Measurements from ENCODE around the gene NDUFS6.

NDUFS6 gene

DNA sequence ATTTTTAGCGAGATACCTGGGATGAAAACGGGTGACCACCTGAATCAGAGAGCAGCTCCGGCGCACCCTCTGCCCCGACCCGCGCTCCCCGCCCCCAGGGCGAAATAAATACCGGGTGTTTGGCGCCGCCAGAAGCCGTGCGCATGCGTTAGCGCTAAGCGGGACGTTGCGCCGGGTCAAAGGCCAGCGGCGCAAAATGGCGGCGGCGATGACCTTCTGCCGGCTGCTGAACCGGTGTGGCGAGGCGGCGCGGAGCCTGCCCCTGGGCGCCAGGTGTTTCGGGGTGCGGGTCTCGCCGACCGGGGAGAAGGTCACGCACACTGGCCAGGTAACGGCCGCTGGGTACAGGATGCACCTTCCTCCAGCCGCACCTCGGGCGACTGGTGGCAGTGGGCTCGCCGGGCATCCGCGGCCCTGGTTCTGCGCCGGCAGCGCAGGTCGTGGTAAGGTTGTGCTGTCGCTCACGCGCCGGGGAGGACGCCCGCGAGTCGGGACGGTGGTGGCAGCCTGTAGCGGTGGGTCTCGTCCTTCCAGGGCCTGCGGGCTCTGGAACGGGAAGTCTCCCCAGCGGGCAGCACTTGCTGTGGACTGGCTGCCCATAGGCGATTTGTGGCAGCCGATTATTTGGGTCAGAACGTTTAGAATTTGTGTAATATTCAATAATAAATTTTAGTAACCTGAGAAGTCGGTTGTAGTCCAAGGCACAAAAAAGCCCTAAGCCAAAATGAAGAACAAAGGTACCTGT, at the start of gene NDUFS6:
Gene NDUFS6, plus strand, starts transcription at position 186 of the 745 bp plus-strand sequence. Its CDS starts 11 bp downstream, at position 197.
- DNase-seq: no peak

DNA sequence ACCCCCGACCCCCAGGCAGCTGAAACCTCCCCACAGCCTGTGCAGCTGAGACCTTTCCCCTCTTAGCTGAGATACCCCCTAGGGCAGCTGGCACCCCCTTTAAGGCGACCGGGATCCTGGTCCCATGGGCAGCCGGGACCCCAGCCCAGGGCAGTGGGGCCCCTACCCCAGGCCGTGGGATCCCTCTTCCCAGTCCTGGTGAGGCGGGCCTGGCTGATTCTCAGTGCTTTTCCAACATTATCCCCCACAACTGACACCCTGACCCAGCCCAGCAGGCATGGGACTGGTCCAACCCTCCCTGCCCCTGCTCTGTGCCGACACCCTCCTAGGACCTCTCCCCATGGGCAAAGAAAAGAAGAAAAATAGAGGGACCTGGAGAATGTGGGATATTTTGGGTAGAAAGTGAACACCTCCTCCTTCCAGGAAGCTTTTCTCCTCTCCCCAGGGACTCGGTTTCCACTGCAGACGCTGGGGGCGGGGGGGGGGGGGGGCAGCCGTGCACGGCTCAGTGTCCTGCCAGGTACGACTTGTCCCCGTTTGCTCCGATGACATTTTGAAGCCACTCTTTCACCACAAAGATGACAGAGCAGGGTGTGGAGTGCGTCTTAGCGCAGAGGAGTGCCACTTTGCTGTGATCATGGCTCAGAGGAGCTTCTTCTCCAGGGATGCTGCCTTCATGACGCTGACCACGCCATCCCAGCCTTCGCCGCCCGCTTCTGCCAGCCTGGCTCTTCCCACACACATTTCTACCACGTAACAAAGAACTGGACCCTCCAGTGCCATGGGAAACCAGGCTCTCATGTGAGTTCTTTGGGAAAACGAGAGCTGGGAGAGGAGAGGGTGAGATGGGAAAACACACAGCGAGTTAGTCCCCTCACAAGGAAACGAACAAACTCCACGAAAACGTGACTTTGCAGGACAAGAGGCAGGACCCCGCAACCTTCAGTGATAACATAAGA, 49.1 kb upstream of the NDUFS6 start:
- DNase-seq: no peak

GRCh38 chr5:1752881-1753280, 48.3 kb upstream of the NDUFS6 start:
- DNase-seq: no peak

DNA sequence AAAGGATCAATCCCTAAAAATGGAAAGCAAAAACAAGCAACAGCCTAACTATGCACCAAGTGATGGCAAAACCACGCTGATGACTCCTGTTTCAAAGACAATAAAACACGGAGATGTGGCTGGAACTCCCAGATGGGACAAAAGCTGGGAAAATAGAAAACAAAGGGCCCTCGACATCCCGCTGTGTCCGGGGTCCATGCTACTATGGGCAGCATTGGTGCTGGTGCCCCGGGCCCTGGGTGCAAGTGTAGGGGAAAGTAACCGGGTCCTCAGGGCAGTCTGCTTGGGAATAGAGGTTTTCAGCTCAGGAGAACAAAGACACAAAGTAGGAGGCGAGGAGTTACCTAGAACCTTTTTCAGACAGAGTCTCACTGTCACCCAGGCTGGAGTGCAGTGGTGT, 47.7 kb upstream of the NDUFS6 start:
- no peak for DNase-seq

DNA sequence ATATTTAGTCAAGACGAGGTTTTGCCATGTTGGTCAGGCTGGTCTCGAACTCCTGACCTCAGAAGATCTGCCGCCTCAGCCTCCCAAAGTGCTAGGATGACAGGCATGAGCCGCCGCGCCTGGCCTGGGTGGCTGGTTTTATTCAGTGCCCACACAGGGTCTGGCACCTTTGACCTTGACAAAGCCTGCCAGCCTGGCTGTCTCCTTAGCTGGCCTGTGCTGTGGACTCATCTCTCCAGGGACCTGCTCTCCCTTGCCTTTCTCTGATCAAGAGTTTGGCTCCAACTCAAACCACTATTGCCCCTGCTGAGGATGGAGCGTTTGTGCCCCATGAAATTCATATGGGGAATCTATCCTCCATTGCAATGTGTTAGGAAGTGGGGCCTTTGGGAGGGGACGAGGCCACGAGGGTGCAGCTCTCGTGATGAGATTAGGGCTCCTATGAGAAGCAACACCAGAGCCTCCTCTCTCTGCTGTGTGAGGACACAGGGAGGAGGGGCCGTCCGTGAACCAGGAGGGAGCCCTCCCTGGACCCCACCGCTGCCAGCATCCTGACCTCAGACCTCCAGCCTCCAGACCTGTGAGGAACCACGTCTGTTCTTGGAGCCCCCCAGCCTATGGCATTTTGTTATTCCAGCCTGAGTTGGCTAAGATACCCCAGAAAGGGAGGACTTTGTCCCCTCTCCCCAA, 46.5 kb upstream of the NDUFS6 start:
- no peak for DNase-seq

GRCh38 chr5:1755321-1755949, 45.8 kb upstream of the NDUFS6 start:
- no peak for DNase-seq

GRCh38 chr5:1756481-1756880, 44.7 kb upstream of the NDUFS6 start:
- DNase-seq: no peak

- DNase-seq: no peak
Observed at GRCh38 chr5:1757511-1757910, 43.7 kb upstream of the NDUFS6 start.

DNA sequence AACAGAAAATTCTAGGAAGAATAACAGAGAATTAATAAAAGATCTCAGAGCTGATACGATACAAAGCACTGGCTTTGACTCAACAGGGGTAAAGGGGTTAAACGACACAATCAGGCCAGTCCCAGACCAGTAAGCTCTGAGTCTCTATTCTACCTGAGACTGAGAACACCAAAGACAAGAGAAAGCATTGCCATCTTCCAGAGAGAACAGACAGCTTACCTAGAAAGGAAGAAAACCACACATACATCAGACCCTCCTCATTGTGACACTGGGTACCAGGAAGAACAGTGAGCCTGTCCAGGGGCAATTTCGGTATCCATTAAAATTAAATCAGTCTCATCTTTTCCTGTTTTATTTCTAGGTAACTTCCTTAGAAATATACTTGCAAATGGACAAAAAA, 42.6 kb upstream of the NDUFS6 start:
- DNase-seq: no peak

DNA sequence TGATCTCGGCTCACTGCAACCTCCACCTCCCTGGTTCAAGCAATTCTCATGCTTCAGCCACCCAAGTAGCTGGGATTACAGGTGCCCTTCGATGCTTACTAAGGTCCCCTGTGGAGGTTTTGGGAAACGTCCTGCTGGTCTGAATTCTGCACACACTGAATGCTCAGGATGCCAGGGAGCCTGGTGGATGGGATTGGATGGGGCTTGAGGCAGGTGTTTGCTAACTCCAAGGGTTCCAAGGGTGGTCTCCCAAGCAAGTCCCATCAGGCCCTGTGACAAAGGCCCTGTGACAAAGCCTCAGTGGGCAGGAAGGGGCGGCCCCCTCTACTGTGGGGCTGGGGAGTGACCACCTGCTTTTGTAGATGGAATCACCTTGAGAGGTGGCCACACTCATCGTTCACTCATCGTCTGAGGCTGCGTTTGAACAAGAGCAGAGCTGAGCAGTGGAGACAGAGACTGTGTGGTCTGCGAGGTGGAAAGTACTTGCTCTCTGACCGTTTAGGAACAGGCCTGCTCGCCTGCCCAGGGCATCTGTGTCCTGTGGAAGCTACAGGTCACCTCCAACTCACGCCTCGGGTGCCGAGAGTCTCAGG, 41.7 kb upstream of the NDUFS6 start:
- DNase-seq: no peak

- no peak for DNase-seq
Observed at GRCh38 chr5:1760231-1760630, 41.0 kb upstream of the NDUFS6 start.

DNA sequence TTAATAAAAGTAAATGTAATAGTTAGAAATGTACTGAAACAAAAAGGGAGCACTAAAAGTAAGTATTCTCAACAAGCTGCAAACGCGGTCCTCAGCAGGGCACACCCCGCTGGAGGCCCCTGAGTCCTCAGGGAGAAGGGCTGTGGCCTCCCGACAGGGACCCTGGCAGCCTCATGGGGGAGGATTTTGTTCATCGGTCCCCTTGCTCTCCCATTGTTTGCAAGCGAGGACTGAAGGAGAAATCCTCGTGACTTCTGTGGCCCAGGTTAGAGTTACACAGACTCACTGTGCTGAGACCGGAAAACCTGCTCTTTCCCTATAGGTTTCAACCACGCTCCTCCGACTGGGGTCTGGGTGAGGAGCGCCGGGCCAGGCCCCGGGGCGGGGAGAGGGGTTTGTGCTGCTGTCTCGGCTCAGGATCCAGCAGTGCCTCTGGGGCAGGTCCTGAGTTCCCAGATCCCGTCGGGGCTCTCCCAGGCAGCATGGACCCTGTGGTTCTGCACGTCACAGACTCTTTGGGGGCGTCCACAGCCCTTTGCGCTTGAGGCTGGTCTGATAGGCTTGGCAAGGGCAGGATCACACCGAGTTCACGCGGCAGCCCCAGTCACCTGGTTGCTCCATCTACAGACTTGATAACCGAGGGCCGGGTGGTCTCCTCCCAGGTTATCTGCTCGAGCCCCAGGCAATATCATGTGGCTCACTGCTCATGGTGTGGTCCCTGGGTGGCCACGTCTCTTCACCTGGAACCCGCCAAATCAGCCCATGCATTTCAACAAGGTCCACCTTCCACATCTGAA, 40.4 kb upstream of the NDUFS6 start:
- no peak for DNase-seq

GRCh38 chr5:1761453-1761755, 39.8 kb upstream of the NDUFS6 start:
- DNase-seq: no peak

- DNase-seq: no peak
Observed at GRCh38 chr5:1762121-1762882, 38.9 kb upstream of the NDUFS6 start.

- DNase-seq: no peak
Observed at GRCh38 chr5:1762883-1763547, 38.2 kb upstream of the NDUFS6 start.

DNA sequence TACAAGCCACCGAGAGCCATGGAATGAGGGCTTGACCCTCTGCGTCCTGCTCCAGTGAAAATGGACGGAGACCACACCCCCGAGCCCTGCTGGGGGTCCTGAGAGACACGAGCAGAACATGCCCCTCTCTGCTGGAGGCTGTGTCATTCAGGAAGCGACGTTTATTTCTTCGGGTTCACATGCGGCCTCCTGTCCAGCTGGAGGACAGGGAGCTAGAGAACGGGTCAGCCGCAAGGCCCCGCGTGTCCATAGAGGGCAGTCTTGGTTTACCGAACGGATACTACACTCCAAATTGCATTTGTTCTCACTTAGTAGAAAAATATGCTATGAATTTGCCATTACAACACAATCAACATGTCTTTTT, 37.7 kb upstream of the NDUFS6 start:
- DNase-seq: no peak

- DNase-seq: no peak
Observed at GRCh38 chr5:1763960-1764605, 37.1 kb upstream of the NDUFS6 start.

- DNase-seq: no peak
Observed at GRCh38 chr5:1764606-1764960, 36.6 kb upstream of the NDUFS6 start.

DNA sequence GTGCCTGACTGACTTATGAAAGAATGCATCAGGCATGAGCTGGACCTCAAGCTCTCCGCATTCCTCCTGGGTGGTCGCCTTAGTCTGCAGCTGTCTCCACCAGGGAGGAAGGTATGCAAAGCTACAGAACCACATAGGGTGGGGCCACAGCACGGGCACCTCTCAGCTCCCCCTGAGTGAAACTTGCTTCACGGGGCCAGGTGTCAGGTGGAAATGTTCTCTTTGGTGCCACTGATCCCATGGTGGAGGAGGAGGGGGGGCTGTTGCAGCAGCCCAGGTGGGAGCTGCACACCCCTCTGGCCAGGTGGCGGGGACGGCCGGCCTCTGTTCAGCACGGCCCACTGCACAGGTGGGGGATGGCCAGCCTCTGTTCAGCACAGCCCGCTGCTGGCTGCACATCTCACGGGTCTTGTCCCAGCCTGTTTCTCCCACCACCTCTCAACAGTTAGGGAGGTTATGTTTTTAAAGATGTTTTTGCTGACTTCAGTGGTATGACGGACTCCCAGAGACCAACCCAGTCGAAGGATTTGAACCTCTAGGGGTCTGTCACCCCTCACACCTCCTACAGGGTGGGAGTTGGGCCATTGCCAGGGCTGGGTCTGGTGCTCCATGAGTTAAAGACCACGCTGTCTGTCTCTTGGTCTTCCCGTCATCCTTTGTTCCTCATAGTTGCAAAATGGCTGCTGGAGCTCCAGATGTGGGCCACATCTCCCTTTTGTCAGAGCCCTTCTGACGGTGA, 35.9 kb upstream of the NDUFS6 start:
- no peak for DNase-seq

DNA sequence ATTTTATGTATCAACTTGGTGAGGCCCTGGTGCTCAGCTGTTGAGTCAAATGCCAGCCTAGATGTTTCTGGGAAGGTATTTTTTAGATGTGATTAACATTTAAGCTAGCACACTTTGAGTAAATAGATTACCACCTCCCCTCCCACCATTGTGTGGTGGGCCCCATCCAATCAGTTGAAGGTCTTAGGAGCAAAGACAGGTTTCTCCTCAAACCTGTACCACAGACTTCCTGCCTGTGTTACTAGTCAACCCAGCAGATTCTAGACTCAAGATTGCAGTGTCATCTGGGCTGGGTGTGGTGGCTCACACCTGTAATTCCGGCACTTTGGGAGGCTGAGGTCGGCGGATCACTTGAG, 35.3 kb upstream of the NDUFS6 start:
- DNase-seq: no peak

All from NCI-H1048 (cell line).